AG08395 (cell line): ENCODE measurements around the gene PARP1.
"Not testable (repeated sequence)": the region's sequence is repeated elsewhere in the genome, so short reads cannot be mapped to it uniquely, and the experiment has no call there.

Experiments used
- DNase-seq: peaks from one replicate; pipeline ENCODE4 v3.0.0; 2012; ENCODE audit warnings: mixed read lengths, low spot score

The PARP1 gene

DNA sequence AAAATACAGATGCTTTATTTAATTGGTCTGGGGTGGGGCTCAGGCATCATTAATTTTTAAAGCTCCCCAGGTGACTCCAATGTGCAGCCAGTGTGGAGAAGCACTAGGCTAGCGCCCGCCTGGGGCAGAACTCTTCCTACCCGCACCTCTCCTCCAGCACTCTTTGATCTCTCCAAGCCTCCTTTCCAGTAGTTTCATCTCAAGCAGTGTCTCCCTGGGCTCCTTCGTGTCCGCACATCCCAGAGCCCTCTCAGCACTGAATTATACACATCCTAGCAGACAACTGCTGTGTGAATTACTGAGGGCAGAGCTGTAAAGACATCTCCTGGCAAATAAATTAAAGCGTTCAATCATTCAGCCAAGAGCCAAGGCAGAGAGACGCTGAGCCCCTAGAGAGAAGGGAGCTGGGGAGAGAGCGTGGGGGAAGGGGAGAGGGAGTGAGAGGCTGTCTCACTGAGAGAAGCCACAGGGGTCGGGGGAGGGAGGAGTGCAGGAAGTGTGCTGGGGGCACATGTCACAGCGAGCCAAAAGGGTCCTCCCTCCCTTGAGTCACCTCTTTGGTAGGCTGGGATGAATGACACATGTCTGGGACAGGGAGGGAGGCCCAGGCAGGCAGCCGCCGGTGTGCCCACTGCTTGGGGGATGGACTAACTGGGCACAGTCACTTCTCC lies 21.0 kb upstream of the PARP1 start:
- no peak for DNase-seq

DNA sequence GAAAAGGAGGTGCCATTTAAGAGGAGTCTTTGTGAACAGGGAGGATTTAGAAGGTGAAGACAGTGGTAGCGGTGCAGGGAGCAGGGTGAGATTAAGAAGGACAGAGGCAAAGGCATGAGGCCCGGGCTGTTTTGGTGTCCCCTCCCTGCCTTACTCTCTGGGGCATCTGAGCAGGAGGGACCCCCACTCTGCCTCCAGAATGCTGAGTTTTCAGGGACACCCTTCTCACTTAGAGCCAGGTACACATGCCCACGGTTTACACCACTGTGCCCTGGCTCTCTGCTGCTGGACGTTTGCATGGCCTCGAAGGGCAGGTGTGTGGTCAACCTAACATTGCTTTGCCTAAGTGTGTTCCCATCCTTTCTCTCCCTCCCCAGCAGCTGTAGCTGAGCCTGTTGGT lies 20.5 kb upstream of the PARP1 start:
- DNase-seq: no peak

DNA sequence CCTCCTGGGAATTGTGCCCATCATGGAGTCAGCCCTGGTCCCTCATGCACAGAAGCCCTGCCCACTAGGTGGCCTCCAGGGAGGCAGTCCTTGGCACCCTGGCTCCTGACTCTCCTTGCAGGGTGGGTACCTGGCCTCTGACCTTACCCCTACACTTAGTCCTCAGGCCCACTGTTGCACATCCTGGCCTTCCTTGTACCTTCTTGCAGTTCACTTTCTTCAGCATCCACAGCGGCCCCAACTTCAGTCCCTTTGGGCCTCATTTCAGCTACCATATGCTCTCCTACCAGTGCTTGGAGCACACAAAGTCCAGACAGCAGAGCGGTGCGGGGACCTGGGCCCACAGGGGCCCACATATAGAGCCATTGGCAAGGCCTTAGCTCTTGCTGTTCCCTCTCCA lies 19.2 kb upstream of the PARP1 start:
- DNase-seq: no peak

DNA sequence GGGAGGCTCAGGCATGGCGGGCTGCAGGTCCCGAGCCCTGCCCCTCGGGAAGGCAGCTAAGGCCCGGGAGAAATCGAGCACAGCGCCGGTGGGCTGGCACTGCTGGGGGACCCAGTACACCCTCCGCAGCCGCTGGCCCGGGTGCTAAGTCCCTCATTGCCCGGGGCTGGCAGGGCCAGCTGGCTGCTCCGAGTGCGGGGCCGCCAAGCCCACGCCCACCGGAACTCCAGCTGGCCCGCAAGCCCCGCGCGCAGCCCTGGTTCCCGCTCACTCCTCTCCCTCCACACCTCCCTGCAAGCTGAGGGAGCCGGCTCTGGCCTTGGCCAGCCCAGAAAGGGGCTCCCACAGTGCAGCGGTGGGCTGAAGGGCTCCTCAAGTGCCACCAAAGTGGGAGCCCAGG lies 18.5 kb upstream of the PARP1 start:
- not testable (repeated sequence) for DNase-seq

DNA sequence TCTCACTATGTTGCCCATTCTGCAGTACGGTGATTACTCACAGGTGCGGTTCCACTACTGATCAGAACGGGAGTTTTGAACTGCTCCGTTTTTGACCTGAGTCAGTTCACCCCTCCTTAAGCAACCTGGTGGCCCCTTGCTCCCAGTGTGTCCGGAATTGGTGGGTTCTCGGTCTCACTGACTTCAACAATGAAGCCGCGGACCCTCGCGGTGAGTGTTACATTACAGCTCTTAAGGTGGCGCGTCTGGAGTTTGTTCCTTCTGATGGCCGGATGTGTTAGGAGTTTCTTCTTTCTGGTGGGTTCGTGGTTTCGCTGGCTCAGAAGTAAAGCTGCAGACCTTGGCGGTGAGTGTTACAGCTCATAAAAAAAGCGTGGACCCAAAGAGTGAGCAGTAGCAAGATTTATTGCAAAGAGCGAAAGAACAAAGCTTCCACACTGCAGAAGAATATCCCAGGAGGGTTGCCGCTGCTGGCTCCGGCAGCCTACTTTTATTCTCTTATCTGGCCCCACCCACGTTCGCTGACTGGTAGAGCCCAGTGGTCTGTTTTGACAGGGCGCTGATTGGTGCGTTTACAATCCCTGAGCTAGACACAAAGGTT lies 17.6 kb upstream of the PARP1 start:
- DNase-seq: no peak

DNA sequence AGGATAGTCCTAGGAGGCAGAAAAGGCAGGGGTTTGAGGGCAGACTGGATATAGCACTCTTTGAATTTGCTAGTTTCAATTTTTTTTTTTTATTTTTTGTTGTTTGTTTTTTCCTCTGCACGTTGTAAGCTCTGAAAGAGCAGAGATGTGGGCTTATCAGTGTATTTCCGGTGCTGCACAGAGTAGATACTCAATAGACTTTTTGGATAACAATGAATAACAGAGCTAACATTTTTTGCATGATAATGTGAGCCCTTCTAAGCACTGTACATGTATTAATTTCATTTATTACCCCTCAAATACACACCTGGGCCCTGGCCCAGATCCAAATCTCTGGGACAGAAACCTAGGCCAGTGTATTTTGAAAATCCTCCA lies 17.1 kb upstream of the PARP1 start:
- no peak for DNase-seq

DNA sequence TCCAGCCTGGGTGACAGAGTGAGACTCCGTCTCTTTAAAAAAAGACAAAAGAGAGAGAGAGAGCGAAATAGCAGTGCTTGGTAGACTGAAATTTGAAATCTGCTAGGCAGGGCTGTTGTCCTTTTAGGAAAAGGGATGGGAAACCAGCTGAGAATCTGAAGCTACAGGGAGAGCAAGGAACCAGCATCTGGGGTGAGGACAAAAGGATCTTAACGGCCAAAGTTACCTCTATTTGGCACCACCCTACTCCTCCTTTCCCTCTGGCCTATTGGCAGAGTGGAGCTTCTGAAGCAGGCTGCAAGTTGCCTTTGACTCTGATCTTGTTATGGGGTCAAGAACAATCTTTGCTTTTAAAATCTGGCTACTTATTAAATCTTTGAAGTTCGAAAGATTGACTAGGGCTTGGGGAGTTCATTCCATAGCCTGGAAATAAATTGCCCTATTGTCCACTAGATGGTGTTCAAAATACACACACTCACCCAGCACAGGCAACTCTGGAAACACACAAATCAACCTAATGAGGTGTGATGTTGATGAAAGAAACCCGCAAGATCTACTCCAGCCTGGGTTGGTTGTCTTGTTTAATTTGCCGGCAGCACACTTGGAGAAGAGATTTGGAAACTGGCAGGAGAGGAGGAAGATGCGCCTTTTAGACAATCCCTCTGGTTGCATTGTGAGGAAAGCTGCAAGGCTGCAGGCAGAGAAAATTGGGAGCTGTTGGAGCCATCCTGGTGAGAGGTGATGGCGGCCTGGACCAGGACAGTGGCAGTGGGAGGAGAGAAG lies 16.5 kb upstream of the PARP1 start:
- peak; percentile 50 for DNase-seq

DNA sequence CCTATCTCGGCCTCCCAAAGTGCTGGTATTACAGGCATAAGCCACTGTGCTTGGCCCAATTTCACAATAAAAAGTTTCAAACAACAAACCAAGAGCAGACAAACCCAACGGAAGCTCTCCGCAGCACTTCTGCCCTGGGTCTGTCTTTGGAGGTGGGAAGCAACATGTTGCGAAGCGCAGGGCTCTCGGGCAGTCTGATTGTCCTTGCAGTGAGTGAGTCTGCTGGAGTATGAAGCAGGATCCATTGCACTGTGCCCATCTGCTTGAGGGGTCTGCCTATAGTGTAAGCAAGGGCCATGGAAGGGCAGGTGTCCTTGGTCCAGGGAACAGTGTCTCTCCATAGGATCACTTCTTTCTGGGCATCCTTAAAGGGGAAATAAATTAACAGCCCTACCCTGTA lies 14.6 kb upstream of the PARP1 start:
- no peak for DNase-seq

DNA sequence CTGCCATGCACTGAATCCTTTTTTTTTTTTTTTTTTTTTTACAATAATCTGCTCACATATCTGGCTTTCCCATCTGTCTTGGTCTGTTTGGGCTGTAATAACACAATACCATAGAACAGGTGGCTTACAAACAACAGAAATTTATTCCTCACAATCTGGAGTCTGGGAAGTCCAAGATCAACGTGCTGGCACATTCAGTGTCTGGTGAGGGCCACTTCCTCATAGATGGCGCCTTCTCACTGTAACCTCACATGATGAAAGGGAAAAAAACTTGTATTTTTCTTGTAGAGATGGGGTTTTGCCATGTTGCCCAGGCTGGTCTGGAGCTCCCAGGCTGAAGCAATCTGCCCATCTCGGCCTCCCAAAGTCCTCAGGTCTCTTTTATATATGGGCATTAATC lies 13.0 kb upstream of the PARP1 start:
- DNase-seq: no peak

DNA sequence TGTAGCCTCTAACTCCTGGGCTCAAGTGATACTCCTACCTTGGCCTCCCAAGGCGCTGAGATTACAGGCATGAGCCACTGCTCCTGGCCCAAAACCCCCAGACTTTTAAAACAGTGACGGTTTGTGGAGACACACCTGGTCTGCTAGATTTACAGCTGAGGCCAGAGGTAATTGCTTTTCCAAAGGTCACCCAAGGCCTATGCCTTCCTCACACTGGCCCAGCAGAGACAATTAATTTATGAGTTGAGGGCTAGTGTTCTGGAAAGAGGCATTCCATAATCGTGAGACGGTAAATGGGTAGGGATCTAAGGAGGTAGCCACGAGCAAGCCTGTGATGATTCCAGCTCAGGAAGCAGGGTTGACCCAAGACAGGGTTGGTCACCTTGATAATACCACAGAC lies 12.4 kb upstream of the PARP1 start:
- DNase-seq: no peak

DNA sequence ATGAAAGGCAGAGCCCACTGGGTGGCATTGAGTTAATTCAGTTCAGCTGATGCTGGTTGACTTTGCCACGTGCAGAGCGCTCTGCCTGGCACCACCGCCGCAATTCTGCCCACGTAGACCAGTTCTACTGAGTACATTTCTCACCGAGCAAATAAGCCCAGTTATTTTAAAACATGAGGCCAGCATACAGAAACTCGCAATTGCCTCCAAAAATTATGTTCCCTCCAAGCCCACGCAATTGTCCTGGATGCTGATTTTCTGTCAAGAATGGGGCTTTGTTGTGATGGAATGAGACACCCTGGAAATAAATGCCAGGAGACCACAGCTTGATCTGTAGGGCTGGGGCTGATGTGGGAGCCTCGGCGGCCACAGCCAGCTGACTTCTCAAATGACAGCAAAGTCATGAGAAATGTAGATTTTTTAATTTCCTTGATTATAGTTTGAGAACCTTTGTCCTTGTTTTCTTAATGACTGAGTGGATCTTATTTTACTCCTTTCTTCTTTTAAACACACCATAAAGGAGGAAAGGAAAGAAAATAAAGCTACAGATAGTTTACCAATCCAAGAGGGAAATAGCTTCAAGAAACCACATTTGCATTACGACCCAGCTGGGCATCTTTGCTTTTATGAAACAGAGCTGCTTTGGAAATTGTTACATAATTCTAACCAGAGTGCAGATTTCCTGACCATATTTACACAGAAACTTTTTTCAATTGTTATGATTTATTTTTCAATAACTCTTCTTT lies 11.6 kb upstream of the PARP1 start:
- DNase-seq: no peak

DNA sequence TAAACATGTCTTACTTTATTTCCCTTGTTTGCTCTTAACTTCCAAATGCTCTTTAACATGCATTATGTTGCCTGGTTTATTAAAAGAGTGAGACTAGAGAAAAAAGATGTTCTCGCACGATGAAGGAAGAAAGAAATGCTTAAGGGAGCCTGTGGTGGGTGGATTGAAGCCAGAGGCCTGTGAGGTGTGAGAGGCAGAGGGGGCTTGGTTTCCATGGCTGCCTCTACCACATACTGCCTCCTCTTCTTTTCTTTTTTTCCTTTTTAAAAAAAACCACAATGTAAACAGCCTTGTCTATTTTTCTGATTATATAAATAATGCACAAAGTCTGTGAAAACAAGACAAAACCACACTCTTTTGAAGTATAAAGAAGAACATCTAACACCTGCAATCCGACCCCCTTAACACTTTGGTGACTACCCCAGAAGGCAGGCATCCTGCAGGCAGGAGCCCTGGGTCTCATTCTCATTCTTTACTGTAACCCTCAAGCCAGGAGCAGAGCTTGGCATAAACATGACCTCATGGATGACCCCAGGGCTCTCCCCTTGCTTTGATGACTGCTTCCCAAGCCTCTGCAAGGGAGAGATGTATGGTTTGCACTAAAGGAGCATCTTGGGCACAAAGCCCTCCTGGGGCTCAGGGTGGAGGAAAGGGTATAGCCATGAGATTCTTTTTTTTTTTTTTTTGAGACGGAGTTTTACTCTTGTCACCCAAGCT lies 10.1 kb upstream of the PARP1 start:
- DNase-seq: no peak

DNA sequence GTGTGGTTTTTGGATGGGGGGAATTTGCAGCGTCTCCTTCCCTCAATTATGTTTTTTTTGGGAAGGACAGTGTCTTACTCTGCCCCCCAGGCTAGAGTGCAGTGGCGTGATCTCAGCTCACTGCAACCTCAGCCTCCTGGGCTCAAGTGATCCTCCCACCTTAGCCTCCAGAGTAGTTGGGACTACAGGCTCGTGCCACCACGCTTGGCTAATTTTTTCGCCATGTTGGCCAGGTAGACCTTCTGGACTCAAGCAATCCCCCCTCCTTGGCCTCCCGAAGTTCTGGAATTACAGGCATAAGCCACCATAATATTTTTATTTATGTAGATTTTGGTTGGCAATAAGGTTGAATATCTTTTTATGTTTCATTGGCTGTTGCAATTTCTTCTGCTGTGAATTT lies 9.5 kb upstream of the PARP1 start:
- DNase-seq: no peak

DNA sequence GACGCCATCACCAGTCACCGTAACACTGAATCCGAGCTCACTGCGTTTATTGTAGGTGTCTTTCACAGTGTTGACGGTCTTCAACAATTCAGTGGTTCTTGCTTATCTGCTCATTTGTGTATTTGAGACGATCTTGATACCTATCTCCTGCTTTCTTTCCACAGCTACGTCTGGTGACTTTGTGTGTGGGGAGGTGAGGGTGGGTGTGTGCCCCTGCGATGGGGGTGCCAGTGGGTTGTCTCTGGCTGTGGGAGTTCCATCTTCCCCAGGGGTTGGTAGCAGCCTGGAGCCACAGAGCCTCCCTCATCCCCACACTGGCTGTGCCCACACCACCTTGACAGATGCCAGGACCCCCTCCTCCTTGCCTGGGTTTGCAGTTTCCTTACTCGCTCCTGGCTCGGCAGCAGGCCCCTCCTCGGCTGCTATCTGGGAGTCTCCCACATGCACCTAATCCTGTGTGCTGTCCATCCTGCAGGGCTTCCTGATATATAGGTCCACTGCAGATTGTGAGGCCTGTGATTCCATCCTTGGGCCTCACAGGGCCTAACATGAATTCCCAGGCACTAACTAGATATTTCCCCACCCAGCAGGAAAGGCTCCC lies 6.3 kb upstream of the PARP1 start:
- DNase-seq: no peak

DNA sequence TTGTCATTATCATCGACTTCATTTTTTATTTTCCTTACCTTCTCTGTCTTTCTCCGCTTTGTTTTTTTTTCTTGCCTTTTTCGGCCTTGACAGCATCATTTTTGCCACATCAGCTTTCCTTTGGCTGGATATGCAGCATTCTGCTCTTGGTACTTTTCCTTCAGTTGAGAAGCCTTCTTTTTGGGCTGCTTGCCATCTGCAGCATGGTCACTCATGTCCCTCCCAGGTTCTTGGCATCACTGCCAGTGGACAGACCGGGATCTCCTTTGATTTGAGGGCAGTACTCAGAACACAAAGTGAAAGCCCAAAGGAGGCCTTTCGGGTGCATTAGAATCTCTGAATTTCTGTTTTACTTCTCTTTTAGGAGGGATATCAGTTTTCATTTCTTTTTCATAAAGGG lies 3.7 kb upstream of the PARP1 start:
- DNase-seq: no peak

DNA sequence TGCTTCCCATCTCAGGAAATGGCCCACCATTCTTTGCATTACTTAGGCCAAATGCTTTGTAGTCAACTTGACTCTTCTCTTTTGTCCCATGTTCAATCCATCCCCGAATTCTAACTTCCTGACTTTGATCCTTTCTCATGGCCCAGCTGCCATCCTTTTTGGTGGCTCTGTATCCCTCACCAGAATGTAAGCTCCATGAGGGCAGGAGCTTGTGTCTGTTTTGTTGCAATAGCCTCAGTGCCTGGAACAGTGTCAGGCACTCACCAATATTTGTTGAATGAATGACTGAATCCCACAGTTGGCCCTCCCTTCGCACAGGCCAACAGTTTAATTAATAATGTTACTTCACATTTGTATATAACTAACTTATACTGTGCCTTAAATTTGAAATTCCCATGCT lies 3.1 kb upstream of the PARP1 start:
- DNase-seq: no peak

DNA sequence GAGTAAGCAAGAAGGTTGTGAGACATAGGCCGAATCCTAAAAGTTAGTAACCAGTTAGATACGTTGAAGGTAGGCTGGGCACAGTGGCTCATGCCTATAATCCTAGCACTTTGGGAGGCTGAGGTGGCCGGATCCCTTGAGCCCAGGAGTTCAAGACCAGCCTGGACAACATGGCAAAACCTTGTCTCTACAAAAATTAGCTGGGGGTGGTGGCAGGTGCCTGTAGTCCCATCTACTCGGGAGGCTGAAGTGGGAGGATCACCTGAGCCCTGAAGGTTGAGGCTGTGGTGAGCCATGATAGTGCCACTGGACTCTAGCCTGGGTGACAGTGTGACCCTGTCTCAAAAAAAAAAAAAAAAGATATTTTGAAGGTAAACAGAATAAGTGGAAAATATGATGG lies 1.5 kb upstream of the PARP1 start:
- no peak for DNase-seq

DNA sequence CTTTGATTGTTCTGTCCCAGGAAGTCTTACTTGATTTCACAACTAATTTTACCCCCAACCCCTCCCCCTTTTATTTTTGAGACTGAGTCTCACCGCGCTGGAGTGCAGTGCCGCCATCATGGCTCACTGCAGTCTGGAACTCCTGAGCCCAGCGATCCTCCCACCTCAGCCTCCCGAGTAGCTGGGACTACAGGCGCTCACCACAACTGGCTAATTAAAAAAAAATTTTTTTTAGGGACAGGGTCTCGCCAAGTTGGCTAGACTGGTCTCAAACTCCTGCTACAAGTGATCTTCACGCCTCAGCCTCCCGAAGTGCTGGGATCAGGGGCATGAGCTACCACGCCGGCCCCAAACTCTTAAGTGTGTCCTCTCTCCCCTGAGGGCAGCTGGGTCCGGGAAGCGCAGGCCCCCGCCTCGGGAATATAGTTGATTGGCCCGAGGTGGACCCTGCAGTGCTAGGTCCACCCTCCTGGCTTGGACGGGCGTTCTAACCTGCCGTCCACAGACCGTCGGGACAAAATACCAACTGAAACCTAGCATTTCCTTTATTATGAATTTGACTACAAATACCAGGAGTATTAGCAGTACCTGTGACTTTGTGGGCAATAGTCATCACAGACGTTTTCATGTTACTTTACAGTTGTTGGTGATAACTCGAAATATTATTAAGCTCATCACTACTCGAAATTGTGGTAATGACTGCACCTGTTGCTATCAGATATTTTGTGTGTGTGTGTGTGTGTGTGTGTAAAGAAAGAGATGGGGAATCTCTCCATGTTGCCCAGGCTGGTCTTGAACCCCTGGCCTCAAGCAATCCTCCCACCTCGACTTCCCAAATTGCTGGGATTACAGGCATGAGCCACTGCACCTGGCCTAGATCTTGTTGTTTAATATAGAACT lies 642 bp upstream of the PARP1 start:
- no peak for DNase-seq

DNA sequence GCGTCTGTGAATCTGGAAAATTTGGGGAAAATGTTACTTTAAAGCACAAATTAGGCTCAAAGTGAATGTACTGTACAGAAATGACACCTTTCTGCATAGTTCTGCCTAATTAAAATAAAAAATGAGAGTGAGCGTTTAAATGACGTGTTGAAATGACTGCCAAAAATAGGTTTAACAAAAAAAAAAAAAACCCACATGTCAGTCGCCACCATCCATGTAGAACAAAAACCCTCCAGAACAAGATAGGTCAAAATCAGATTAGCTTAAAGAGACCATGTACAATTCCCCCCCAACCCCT lies 745 bp downstream of the PARP1 start:
- no peak for DNase-seq

DNA sequence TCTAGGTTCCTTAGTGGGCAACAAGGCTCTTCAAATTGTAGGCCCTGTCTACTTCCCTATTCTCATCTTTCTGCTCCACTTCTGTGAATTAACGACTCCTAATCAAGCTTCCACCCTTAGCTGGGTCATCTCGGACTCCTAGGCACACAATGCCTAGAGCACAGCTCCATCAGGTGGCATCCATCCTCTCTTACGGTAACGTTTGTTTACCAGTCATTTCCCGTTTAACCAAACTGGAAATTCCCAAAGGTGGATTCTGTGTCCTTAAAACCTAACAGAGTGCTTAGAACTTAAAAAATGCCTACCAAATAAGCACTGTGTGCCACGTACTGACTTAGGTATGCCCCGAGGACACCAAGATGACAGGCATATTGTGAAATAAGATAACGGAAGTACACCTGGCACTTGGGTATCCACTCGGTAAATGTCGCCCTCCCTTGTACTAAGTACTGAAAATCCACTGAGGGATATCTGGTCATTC lies 1.5 kb downstream of the PARP1 start:
- DNase-seq: no peak
